OCI-M2 (cell line): Measurements from ENCODE around the gene FBXO28.
"Not testable (repeated sequence)": the region's sequence is repeated elsewhere in the genome, so short reads cannot be mapped to it uniquely, and the experiment has no call there.

Source experiments
- DNase-seq: peaks from one replicate; lab custom pipeline; 2025; ENCODE audit not compliant: unreplicated experiment; lab: John Stamatoyannopoulos, UW

FBXO28 gene

GRCh38 chr1:224183591-224184312, 69.8 kb downstream of the FBXO28 start:
- DNase-seq: no peak

GRCh38 chr1:224185208-224185607, 71.3 kb downstream of the FBXO28 start:
- DNase-seq: no peak

GRCh38 chr1:224188286-224188685, 74.4 kb downstream of the FBXO28 start:
- DNase-seq: no peak

- DNase-seq: no peak
Observed at GRCh38 chr1:224189561-224189960, 75.7 kb downstream of the FBXO28 start.

GRCh38 chr1:224192082-224192788, 78.3 kb downstream of the FBXO28 start:
- no peak for DNase-seq

GRCh38 chr1:224193319-224193966, 79.5 kb downstream of the FBXO28 start:
- DNase-seq: no peak

- no peak for DNase-seq
Observed at GRCh38 chr1:224196813-224197600, 83.1 kb downstream of the FBXO28 start.

GRCh38 chr1:224198572-224198971, 84.7 kb downstream of the FBXO28 start:
- DNase-seq: no peak

- DNase-seq: no peak
Observed at GRCh38 chr1:224199679-224200078, 85.8 kb downstream of the FBXO28 start.

GRCh38 chr1:224201383-224201782, 87.5 kb downstream of the FBXO28 start:
- DNase-seq: no peak

- DNase-seq: no peak
Observed at GRCh38 chr1:224201853-224202252, 87.9 kb downstream of the FBXO28 start.

- DNase-seq: no peak
Observed at GRCh38 chr1:224203243-224204016, 89.5 kb downstream of the FBXO28 start.

GRCh38 chr1:224205438-224205840, 91.5 kb downstream of the FBXO28 start:
- DNase-seq: no peak

GRCh38 chr1:224205931-224206538, 92.1 kb downstream of the FBXO28 start:
- DNase-seq: not testable (repeated sequence)

- DNase-seq: no peak
Observed at GRCh38 chr1:224211206-224211962, 97.5 kb downstream of the FBXO28 start.
